Body of pancreas (tissue), 4 donors: ENCODE measurements around the gene PRXL2A. TPM values are rescaled to one million over a fixed set of nuclear protein-coding genes. Genes with fewer than 3 reads are reported as not detected.
"Not testable (repeated sequence)": the region's sequence is repeated elsewhere in the genome, so short reads cannot be mapped to it uniquely, and the experiment has no call there.

Experiments used
- ATAC-seq: fragments of 150-250 bp; one replicate; pipeline ENCODE4 v1.9.1; 2016
- DNase-seq, 4 donors: peaks; one replicate each; pipeline ENCODE4 v3.0.0-alpha.2; 2019
- H3K27ac ChIP-seq, 4 donors: fragments of 200-600 bp; sonication (generic); 1 replicate in 3 of 4; 2 replicates in 1 of 4; pipeline versions ENCODE4 v1.5.1 to v1.6.1; 2016 to 2019; ENCODE audit warnings: mild to moderate bottlenecking in 1 of 4, mixed read lengths in 1 of 4, moderate library complexity in 1 of 4
- H3K27me3 ChIP-seq, 2 donors: fragments of 200-600 bp; sonication (generic); one replicate each; pipeline ENCODE4 v1.6.0; 2016; ENCODE audit warnings: mild to moderate bottlenecking in 1 of 2
- H3K36me3 ChIP-seq, 2 donors: fragments of 200-600 bp; sonication (generic); replicated peaks in 1 of 2; 2 replicates each; pipeline ENCODE4 v1.5.1; 2016; ENCODE audit warnings: low read depth in 2 of 2; ENCODE audit not compliant: insufficient read depth in 1 of 2
- H3K4me1 ChIP-seq: fragments of 200-600 bp; sonication (generic); one replicate; pipeline ENCODE4 v1.6.0; 2016
- H3K4me3 ChIP-seq, 2 donors: fragments of 200-600 bp; sonication (generic); 1 replicate in 1 of 2; 2 replicates in 1 of 2; pipeline ENCODE4 v1.5.1; 2016 to 2019
- H3K9me3 ChIP-seq, 3 donors: fragments of 200-600 bp; sonication (generic); 1 replicate in 2 of 3; 2 replicates in 1 of 3; pipeline ENCODE4 v1.5.1; 2016
- CTCF ChIP-seq, 7 experiments: fragments of 450-650 bp in 4 of 7; fragments of 200-600 bp in 3 of 7; sonication (generic) in 3 of 7; IDR thresholded peaks; one replicate each; pipeline ENCODE4 v1.5.1; 2016 to 2019; ENCODE audit warnings: antibody characterized with exemption in 7 of 7
- POLR2A ChIP-seq, 3 donors: fragments of 450-650 bp; IDR thresholded peaks; one replicate each; pipeline ENCODE4 v1.6.1; 2016; ENCODE audit warnings: antibody characterized with exemption in 3 of 3, mild to moderate bottlenecking in 2 of 3
- WGBS, 2 donors: methylation state at CpG; one replicate each; pipeline ENCODE4 v1.1.5; 2017; 5-methylcytosine and 5-hydroxymethylcytosine counted together
- intact Hi-C: fragments of 100-400 bp; cut with DNase I; formaldehyde crosslinking; loops from one replicate; pipeline ENCODE4 v1.15.1; 2023
- total RNA-seq, 2 donors: library from RNA; depleted of rRNA; stranded (reverse); fragments of >200 nt; gene quantifications; one replicate each; pipeline ENCODE4 v1.1.0, GENCODE V29; 2016

The PRXL2A gene
- 100 to 1,000 TPM in 1 of 2 donors, 10 to 100 TPM in 1; 40.7 to 110 TPM for total RNA-seq

- intact Hi-C loops: no loop called here
- TF ChIP-seq POLR2A (IDR thresholded peaks at IDR 0.05) (peak; percentile 42 to 59 (median 57)), CTCF (IDR thresholded peaks at IDR 0.05) (peak in 1 of 7 experiments; percentile 37)
- Histone ChIP-seq H3K4me1 (peaks cover 32% of the 10 kb centered on the region), H3K9me3 (no peaks in the 10 kb centered on the region), H3K27ac (peak within 1 kb of the TSS; percentile 69 to 83 (median 80)), H3K36me3 (no peaks in the 10 kb centered on the region), H3K27me3 (no peaks in the 10 kb centered on the region), H3K4me3 (peak within 1 kb of the TSS; percentile 64 to 90)
- 0% methylated on average over 14 to 87 of the region's 96 CpGs for WGBS, 2 donors
- ATAC-seq: peak; percentile 94
- peak; percentile 84 to 91 (median 86) for DNase-seq
These were observed at the start of gene PRXL2A for GRCh38 chr10:80408242-80409101. PRXL2A (plus strand) TSS chr10:80408551; CDS start chr10:80420468, 11,917 bp downstream.

- intact Hi-C loops, ATAC-seq, H3K27me3 ChIP-seq, H3K27ac ChIP-seq, H3K4me3 ChIP-seq, H3K36me3 ChIP-seq, DNase-seq, H3K9me3 ChIP-seq: not testable (repeated sequence)
- peaks cover 16% of the 10 kb centered on the region for H3K4me1 ChIP-seq
- 47 to 53% methylated on average over 2 of the region's 2 CpGs for WGBS, 2 donors
These were observed 49.4 kb upstream of the PRXL2A start for GRCh38 chr10:80358925-80359324.

- Histone ChIP-seq H3K4me1 (peaks cover 16% of the 10 kb centered on the region), H3K36me3 (no peaks in the 10 kb centered on the region), H3K27ac (no peak overlapping the region), H3K27me3 (no peaks in the 10 kb centered on the region), H3K4me3 (no peak overlapping the region), H3K9me3 (no peaks in the 10 kb centered on the region)
- ATAC-seq (no peak), DNase-seq (no peak)
- TF ChIP-seq POLR2A (IDR thresholded peaks at IDR 0.05) (no peak), CTCF (IDR thresholded peaks at IDR 0.05) (no peak)
- intact Hi-C loops: no loop called here
- 95 to 97% methylated on average over 19 to 22 of the region's 22 CpGs for WGBS, 2 donors
These were observed 48.7 kb upstream of the PRXL2A start for GRCh38 chr10:80359644-80360043.

- ATAC-seq (no peak), DNase-seq (no peak)
- no peak for TF ChIP-seq POLR2A (IDR thresholded peaks at IDR 0.05)
- no peak for TF ChIP-seq CTCF (IDR thresholded peaks at IDR 0.05)
- H3K27ac ChIP-seq: no peak overlapping the region
- 47 to 50% methylated on average over 1 of the region's 1 CpG for WGBS, 2 donors
- no peak overlapping the region for H3K4me3 ChIP-seq
- intact Hi-C loops: no loop called here
- H3K4me1 ChIP-seq: no peaks in the 10 kb centered on the region
- H3K9me3 ChIP-seq: peaks cover 0 to 9% (median 0%) of the 10 kb centered on the region in 3 donors
- H3K36me3 ChIP-seq: no peaks in the 10 kb centered on the region
- no peaks in the 10 kb centered on the region for H3K27me3 ChIP-seq
These were observed 42.8 kb upstream of the PRXL2A start for GRCh38 chr10:80365510-80365909.

GRCh38 chr10:80371467-80371866, 36.9 kb upstream of the PRXL2A start:
- Histone ChIP-seq H3K27ac (no peak overlapping the region), H3K36me3 (no peaks in the 10 kb centered on the region), H3K27me3 (no peaks in the 10 kb centered on the region), H3K4me3 (no peak overlapping the region), H3K4me1 (no peaks in the 10 kb centered on the region), H3K9me3 (peaks cover 0 to 9% (median 0%) of the 10 kb centered on the region in 3 donors)
- DNase-seq (no peak), ATAC-seq (no peak)
- intact Hi-C loops: no loop called here
- no peak for TF ChIP-seq CTCF (IDR thresholded peaks at IDR 0.05)
- no peak for TF ChIP-seq POLR2A (IDR thresholded peaks at IDR 0.05)
- WGBS, 2 donors: 83 to 93% methylated on average over 6 of the region's 6 CpGs
